ENCODE data around the gene PSMD6. TPM values are rescaled to one million over a fixed set of nuclear protein-coding genes. Genes with fewer than 3 reads are reported as not detected.

The PSMD6 gene
- total RNA-seq, 1 experiment from 2014 or later, result 66.5 TPM

GRCh38 chr3:63984391-63984790 lies 38.9 kb downstream of the PSMD6 start:
- Histone ChIP-seq H3K4me1 (ENCODE audit: insufficient read depth, low read length, poor library complexity, severe bottlenecking) (no peaks in the 10 kb centered on the region), H3K4me3 (ENCODE audit: low read depth, low read length, poor library complexity, severe bottlenecking) (no peak overlapping the region), H3K27me3 (replicated peaks; ENCODE audit: insufficient read depth, low read depth, low read length, poor library complexity) (no peaks in the 10 kb centered on the region), H3K36me3 (ENCODE audit: insufficient read depth, low read length, poor library complexity, severe bottlenecking) (no peaks in the 10 kb centered on the region), H3K9me3 (ENCODE audit: low read depth, low read length, poor library complexity, severe bottlenecking) (no peaks in the 10 kb centered on the region), H3K27ac (ENCODE audit: low read depth, low read length, poor library complexity, severe bottlenecking) (no peak overlapping the region)
- intact Hi-C loops (cut with micrococcal nuclease; ENCODE audit: unreplicated experiment), result no loop called here
- CTCF ChIA-PET, result no interaction called here
- no peak for TF ChIP-seq CTCF (conservative IDR thresholded peaks at IDR 0.05; ENCODE audit: low read depth, low read length)
- TF ChIP-seq EZH2 (IDR thresholded peaks at IDR 0.05; ENCODE audit: borderline replicate concordance, low read depth, low read length, poor library complexity, severe bottlenecking), result no peak
- no TSS peak for BruUV-seq (replicated peaks)
- DNase-seq (ENCODE audit: low spot score), result no peak
- POLR2A ChIA-PET (ENCODE audit: low non-redundant PET), result no interaction called here

- Histone ChIP-seq H3K4me1 (ENCODE audit: insufficient read depth, low read length, poor library complexity, severe bottlenecking) (no peaks in the 10 kb centered on the region), H3K4me3 (ENCODE audit: low read depth, low read length, poor library complexity, severe bottlenecking) (no peak overlapping the region), H3K27ac (ENCODE audit: low read depth, low read length, poor library complexity, severe bottlenecking) (no peak overlapping the region), H3K9me3 (ENCODE audit: low read depth, low read length, poor library complexity, severe bottlenecking) (no peaks in the 10 kb centered on the region), H3K27me3 (replicated peaks; ENCODE audit: insufficient read depth, low read depth, low read length, poor library complexity) (no peaks in the 10 kb centered on the region), H3K36me3 (ENCODE audit: insufficient read depth, low read length, poor library complexity, severe bottlenecking) (no peaks in the 10 kb centered on the region)
- DNase-seq (ENCODE audit: low spot score), result no peak
- ChIA-PET POLR2A (ENCODE audit: low non-redundant PET) (interaction anchor here (0.6 kb wide), 1 partner anchor 27 kb away, joined by 3 read pairs; no protein-coding TSS in a partner anchor), CTCF (no interaction called here)
- no TSS peak for BruUV-seq (replicated peaks)
- TF ChIP-seq EZH2 (IDR thresholded peaks at IDR 0.05; ENCODE audit: borderline replicate concordance, low read depth, low read length, poor library complexity, severe bottlenecking), result no peak
- no peak for TF ChIP-seq CTCF (conservative IDR thresholded peaks at IDR 0.05; ENCODE audit: low read depth, low read length)
- intact Hi-C loops (cut with micrococcal nuclease; ENCODE audit: unreplicated experiment), result no loop called here
Observed at GRCh38 chr3:63981980-63982379, 41.3 kb downstream of the PSMD6 start.

- ChIA-PET POLR2A (ENCODE audit: low non-redundant PET) (no interaction called here), CTCF (no interaction called here)
- TF ChIP-seq EZH2 (IDR thresholded peaks at IDR 0.05; ENCODE audit: borderline replicate concordance, low read depth, low read length, poor library complexity, severe bottlenecking), result no peak
- TF ChIP-seq CTCF (conservative IDR thresholded peaks at IDR 0.05; ENCODE audit: low read depth, low read length), result no peak
- H3K36me3 ChIP-seq (ENCODE audit: insufficient read depth, low read length, poor library complexity, severe bottlenecking), result no peaks in the 10 kb centered on the region
- BruUV-seq (replicated peaks), result no TSS peak
- H3K27ac ChIP-seq (ENCODE audit: low read depth, low read length, poor library complexity, severe bottlenecking), result no peak overlapping the region
- no peak for DNase-seq (ENCODE audit: low spot score)
- H3K9me3 ChIP-seq (ENCODE audit: low read depth, low read length, poor library complexity, severe bottlenecking), result no peaks in the 10 kb centered on the region
- intact Hi-C loops (cut with micrococcal nuclease; ENCODE audit: unreplicated experiment), result no loop called here
- H3K4me1 ChIP-seq (ENCODE audit: insufficient read depth, low read length, poor library complexity, severe bottlenecking), result peaks cover 8% of the 10 kb centered on the region
- H3K27me3 ChIP-seq (replicated peaks; ENCODE audit: insufficient read depth, low read depth, low read length, poor library complexity), result no peaks in the 10 kb centered on the region
- no peak overlapping the region for H3K4me3 ChIP-seq (ENCODE audit: low read depth, low read length, poor library complexity, severe bottlenecking)
Observed at GRCh38 chr3:63980830-63981498, 42.3 kb downstream of the PSMD6 start.
